ENCODE measurements around the gene NUP210L.

- TF ChIP-seq CTCF (IDR thresholded peaks at IDR 0.05 in 4 of 5, conservative IDR thresholded peaks at IDR 0.05 in 1 of 5), result no peak
- no peak for TF ChIP-seq POLR2A (IDR thresholded peaks at IDR 0.05)
Observed at GRCh38 chr1:154000420-154000819, 154.5 kb downstream of the NUP210L start.
